ENCODE data around the gene LRRFIP2.

Gene LRRFIP2

GRCh38 chr3:37092484-37092883 lies 81.9 kb downstream of the LRRFIP2 start:
- TF ChIP-seq, protein P1, sequence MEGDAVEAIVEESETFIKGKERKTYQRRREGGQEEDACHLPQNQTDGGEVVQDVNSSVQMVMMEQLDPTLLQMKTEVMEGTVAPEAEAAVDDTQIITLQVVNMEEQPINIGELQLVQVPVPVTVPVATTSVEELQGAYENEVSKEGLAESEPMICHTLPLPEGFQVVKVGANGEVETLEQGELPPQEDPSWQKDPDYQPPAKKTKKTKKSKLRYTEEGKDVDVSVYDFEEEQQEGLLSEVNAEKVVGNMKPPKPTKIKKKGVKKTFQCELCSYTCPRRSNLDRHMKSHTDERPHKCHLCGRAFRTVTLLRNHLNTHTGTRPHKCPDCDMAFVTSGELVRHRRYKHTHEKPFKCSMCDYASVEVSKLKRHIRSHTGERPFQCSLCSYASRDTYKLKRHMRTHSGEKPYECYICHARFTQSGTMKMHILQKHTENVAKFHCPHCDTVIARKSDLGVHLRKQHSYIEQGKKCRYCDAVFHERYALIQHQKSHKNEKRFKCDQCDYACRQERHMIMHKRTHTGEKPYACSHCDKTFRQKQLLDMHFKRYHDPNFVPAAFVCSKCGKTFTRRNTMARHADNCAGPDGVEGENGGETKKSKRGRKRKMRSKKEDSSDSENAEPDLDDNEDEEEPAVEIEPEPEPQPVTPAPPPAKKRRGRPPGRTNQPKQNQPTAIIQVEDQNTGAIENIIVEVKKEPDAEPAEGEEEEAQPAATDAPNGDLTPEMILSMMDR (IDR thresholded peaks at IDR 0.05), result no peak

- TF ChIP-seq, protein P1 (IDR thresholded peaks at IDR 0.05), result no peak
These were observed 86.5 kb downstream of the LRRFIP2 start for GRCh38 chr3:37087870-37088269.

- TF ChIP-seq, protein P1 (IDR thresholded peaks at IDR 0.05), result no peak
These were observed 87.5 kb downstream of the LRRFIP2 start for GRCh38 chr3:37086918-37087317.

GRCh38 chr3:37082317-37082716 lies 92.1 kb downstream of the LRRFIP2 start:
- TF ChIP-seq, protein P1 (IDR thresholded peaks at IDR 0.05), result no peak

- TF ChIP-seq, protein P1 (IDR thresholded peaks at IDR 0.05), result no peak
These were observed 98.4 kb downstream of the LRRFIP2 start for GRCh38 chr3:37075955-37076354.

GRCh38 chr3:37074178-37074577 lies 100.2 kb downstream of the LRRFIP2 start:
- TF ChIP-seq, protein P1 (IDR thresholded peaks at IDR 0.05), result no peak

DNA sequence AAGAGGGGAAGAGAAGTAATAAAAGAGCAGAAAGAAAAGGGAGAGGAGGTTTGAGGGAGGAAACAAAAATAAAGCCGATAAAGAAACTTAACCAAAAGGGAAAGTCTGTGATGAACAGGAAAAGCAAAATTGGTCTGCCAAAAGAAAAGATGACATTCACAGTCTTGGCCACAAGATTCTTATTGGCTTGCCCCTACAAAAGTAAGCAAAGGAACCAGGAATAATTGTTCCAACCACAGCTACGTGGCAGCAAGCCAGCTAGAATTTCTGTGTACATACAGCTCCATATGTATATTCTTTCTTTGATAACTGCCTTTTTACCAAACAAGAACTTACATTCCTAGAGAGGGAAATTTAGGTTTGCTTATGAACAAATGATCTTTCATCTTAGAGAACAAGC lies 101.5 kb downstream of the LRRFIP2 start:
- TF ChIP-seq, protein P1 (IDR thresholded peaks at IDR 0.05), result no peak

DNA sequence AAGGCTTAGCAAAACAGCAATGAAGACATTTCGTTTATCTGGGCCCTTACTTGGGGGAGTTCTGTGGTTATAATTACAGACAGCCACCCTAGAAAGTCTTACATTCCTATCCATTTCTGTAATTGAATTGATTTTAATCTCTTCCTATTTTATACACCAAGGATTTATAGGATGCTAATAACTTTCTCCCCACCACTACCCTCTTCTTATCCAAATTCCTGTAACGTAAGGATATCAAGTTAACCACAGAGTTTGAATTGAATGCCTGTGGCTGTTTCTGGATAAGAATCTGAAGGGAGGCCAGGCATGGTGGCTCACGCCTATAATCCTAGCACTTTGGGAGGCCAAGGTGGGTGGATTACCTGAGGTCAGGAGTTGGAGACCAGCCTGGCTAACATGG lies 102.5 kb downstream of the LRRFIP2 start:
- TF ChIP-seq, protein P1 (IDR thresholded peaks at IDR 0.05), result no peak

All from LNCAP (cell line).